HG02798 (cell line): ENCODE data around the gene ZC2HC1B.

Source experiments
- ATAC-seq: cut with Tn5 transposase; IDR thresholded peaks from one replicate; pipeline ENCODE4 v1.9.1; 2021; ENCODE audit warnings: mild to moderate bottlenecking; ENCODE audit not compliant: unreplicated experiment, poor library complexity

The ZC2HC1B gene

GRCh38 chr6:143984666-143985065, 120.4 kb downstream of the ZC2HC1B start:
- no peak for ATAC-seq

- no peak for ATAC-seq
Observed at GRCh38 chr6:143986463-143987065, 122.3 kb downstream of the ZC2HC1B start.
